ENCODE results near the gene LDHD.

The LDHD gene

DNA sequence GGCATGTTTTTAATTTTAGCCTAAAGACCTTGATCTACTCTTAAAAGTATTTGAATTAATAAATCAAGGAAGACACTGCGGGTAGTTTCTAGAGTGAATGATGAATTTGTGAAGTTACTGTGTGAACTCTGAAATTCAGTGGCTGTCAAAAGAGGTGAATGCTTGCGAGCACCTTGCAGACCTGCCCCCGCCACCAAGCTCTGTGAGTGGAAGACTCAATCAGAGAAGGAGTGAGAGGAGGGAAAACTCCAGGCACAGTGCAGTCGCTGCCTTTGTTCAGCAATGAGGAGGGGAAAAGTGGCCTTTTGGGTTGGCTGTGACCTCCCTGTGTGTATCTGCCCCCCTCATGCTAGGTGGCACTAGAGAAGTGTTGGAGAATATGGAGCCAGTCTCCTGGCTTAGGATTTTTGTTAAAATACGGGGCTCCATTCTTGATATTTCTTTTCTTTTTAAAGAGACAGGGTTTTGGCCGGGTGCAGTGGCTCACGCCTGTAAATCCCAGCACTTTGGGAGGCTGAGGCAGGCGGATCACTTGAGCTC lies 53.0 kb downstream of the LDHD start:
- no peak for DNase-seq (ENCODE audit: low read depth, low spot score)

GRCh38 chr16:75062976-75063346 lies 53.6 kb downstream of the LDHD start:
- DNase-seq (ENCODE audit: low read depth, low spot score) = no peak

DNA sequence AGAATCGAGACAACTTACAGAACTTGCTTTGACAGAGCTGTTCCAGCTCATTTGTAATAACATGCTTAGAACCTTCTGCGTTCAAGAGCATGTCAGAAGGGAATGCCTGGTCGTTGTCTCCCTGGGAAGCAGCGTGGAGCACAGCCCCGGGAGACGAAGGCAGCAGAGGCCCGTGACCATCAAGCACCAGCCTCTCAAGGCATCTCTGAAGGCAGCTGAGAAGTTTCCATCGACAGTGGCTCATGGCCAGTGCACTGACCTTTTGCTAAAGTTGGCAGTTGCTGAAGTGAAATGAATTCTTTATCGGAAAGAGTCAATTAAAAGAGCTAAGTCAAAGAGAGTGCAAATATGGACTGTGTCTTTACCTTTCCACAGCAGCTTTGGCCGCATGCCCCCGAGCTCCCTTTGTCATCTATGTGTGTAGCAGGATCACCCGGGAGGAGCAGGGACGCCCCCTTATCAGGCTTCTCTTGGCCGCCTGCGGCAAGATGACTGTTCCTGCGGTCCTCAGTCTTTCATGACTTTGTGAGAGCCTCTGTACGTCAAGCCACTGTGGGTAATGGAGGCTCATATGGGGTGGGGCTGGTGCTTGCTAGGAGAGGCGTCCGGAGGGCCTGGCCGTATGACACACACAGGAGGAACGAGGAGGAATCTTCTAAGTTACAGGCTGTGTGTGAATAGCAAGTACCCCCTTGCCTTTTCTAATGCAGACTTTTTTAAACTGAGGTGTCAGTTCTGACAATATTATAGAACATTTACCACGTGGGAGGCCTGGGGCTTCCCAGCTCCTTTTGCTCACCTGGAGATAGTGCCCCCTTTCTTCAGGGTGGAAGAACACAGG lies 54.2 kb downstream of the LDHD start:
- no peak for DNase-seq (ENCODE audit: low read depth, low spot score)

Measured in activated naive CD8-positive, alpha-beta T cell treated with anti-CD3 and anti-CD28 coated beads, Interleukin-2, amount 50 U/mL, for 16 hours (primary cell).